ENCODE results near the gene RPUSD1. TPM values are rescaled to one million over a fixed set of nuclear protein-coding genes. Genes with fewer than 3 reads are reported as not detected.

RPUSD1 gene
- total RNA-seq, 1 experiment from 2014 or later = 48.6 TPM

DNA sequence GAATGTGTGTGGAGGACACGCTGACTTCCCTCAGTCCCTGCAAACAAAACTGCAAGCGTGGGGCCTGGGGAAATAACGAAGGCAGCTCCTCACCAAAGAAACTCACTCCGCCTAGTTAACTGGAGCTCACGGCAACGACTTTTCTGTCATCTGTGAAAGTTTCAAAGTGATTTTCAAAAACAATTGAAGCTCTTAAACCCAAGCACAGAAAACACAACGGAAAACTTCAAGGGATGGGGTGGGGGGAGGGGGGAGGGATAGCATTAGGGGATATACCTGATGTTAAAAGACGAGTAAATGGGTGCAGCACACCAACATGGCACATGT, 15.5 kb upstream of the RPUSD1 start:
- H2BK12ac ChIP-seq (ENCODE audit: insufficient read length, low read depth, low read length) = no peak overlapping the region
- no peaks in the 10 kb centered on the region; the same call in 1 of the 2 replicates for H3K4me1 ChIP-seq (ENCODE audit: insufficient read depth, low read length)
- no peak overlapping the region for H3K9ac ChIP-seq (ENCODE audit: extremely low read depth, insufficient read length, low read length)
- H3K27me3 ChIP-seq (ENCODE audit: insufficient read depth, low read length) = peaks cover 5% of the 10 kb centered on the region; the same call in 1 of the 2 replicates
- Mint-ChIP-seq H3K27me3 (ENCODE audit: low read depth) (peaks cover 74% of the 10 kb centered on the region), H3K9me3 (peaks cover 0 to 8% of the 10 kb centered on the region in 2 experiments; a peak in 2 of 5 replicates), H3K27ac (no peak overlapping the region), H3K4me3 (no peak overlapping the region), H3K4me1 (peaks cover 2 to 7% of the 10 kb centered on the region in 2 experiments; a peak in 1 of 4 replicates), H3K36me3 (ENCODE audit: insufficient read depth in 1 of 3, low read depth in 3 of 3) (no peaks in the 10 kb centered on the region)
- H2BK5ac ChIP-seq (ENCODE audit: insufficient read length, low read length) = no peak overlapping the region
- H3K23me2 ChIP-seq (ENCODE audit: insufficient read length, low read depth, low read length, poor library complexity, severe bottlenecking) = peaks cover 7% of the 10 kb centered on the region
- no peak overlapping the region for H2BK20ac ChIP-seq (ENCODE audit: low read depth, low read length, poor library complexity, severe bottlenecking)
- H4K8ac ChIP-seq (replicated peaks; ENCODE audit: insufficient read length, low read depth, low read length) = no peak overlapping the region
- H3K14ac ChIP-seq (ENCODE audit: insufficient read depth, low read length) = no peak overlapping the region
- H3K4ac ChIP-seq (ENCODE audit: low read depth, low read length) = no peak overlapping the region
- no peak overlapping the region for H3K18ac ChIP-seq (ENCODE audit: insufficient read length, low read depth, low read length)
- H4K5ac ChIP-seq (ENCODE audit: insufficient read length, low read depth, low read length) = no peak overlapping the region
- H3K27ac ChIP-seq (ENCODE audit: insufficient read length, low read depth, low read length) = no peak overlapping the region
- no peak overlapping the region for H3K23ac ChIP-seq (ENCODE audit: insufficient read length, low read depth, low read length)
- H2BK15ac ChIP-seq (ENCODE audit: low read depth, low read length) = no peak overlapping the region
- H4K20me1 ChIP-seq (ENCODE audit: control insufficient read depth, insufficient read depth, insufficient read length) = no peaks in the 10 kb centered on the region
- no peak overlapping the region for H3K4me2 ChIP-seq (ENCODE audit: insufficient read depth, insufficient read length, low read length)
- no peaks in the 10 kb centered on the region for H3K79me1 ChIP-seq (ENCODE audit: insufficient read depth, low read depth, low read length, poor library complexity, severe bottlenecking)
- H2AK5ac ChIP-seq (ENCODE audit: insufficient read length, low read length) = no peak overlapping the region
- no peak overlapping the region for H4K91ac ChIP-seq (ENCODE audit: insufficient read length, low read depth, low read length)
- H3K79me2 ChIP-seq (ENCODE audit: insufficient read depth, low read length) = no peaks in the 10 kb centered on the region
- H3K56ac ChIP-seq (ENCODE audit: insufficient read length, low read depth, low read length) = no peak overlapping the region
- no peak overlapping the region for H3T11ph ChIP-seq (ENCODE audit: low read length)
- TF ChIP-seq, protein P1, sequence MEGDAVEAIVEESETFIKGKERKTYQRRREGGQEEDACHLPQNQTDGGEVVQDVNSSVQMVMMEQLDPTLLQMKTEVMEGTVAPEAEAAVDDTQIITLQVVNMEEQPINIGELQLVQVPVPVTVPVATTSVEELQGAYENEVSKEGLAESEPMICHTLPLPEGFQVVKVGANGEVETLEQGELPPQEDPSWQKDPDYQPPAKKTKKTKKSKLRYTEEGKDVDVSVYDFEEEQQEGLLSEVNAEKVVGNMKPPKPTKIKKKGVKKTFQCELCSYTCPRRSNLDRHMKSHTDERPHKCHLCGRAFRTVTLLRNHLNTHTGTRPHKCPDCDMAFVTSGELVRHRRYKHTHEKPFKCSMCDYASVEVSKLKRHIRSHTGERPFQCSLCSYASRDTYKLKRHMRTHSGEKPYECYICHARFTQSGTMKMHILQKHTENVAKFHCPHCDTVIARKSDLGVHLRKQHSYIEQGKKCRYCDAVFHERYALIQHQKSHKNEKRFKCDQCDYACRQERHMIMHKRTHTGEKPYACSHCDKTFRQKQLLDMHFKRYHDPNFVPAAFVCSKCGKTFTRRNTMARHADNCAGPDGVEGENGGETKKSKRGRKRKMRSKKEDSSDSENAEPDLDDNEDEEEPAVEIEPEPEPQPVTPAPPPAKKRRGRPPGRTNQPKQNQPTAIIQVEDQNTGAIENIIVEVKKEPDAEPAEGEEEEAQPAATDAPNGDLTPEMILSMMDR (conservative IDR thresholded peaks at IDR 0.05) = no peak
- no peak for DNase-seq
- no peak overlapping the region for H2AFZ ChIP-seq (ENCODE audit: low read length)
- no peaks in the 10 kb centered on the region for H3K9me3 ChIP-seq (ENCODE audit: control insufficient read depth, low read depth, low read length)
- whole genome bisulfite sequencing (ENCODE audit: extremely low coverage, insufficient read length, low lambda C conversion rate) = no CpG with 5 or more reads among the region's 8 CpGs
- no peak overlapping the region for H2BK120ac ChIP-seq (ENCODE audit: low read depth, low read length, poor library complexity, severe bottlenecking)

Measured in H9 (cell line).